K562 (cell line): ENCODE data around the gene CASR. TPM values are rescaled to one million over a fixed set of nuclear protein-coding genes. Genes with fewer than 3 reads are reported as not detected.

Experiments
- ATAC-seq: fragments of 200-7000 bp; cut with Tn5 transposase; 3 replicates; pipeline ENCODE4 v1.9.1; 2020; ENCODE audit warnings: moderate library complexity
- BruUV-seq: library from RNA; stranded (reverse); fragments of 400-500 nt; replicated peaks from 2 replicates; lab custom pipeline; 2021; lab: Mats Ljungman, UMichigan
- CTCF ChIA-PET: fragments of 300-600 bp; formaldehyde crosslinking; extraction: SDS; loops from one replicate; lab custom pipeline; 2021; ENCODE audit warnings: low intra/inter-chr PET ratio; lab: Yijun Ruan, JAX
- POLR2A ChIA-PET: fragments of 300-600, 350-650 bp; sonication (Branson Sonifier 250); formaldehyde crosslinking; extraction: SDS; loops from one replicate; lab custom pipeline; 2021; ENCODE audit warnings: antibody characterized with exemption, inconsistent platforms; lab: Yijun Ruan, JAX
- DNase-seq, 4 experiments: peaks; one replicate each; pipeline versions ENCODE4 v3.0.0 to v3.0.0-alpha.2; 2011 to 2018; ENCODE audit warnings: low spot score in 3 of 4, mixed read lengths in 3 of 4; ENCODE audit errors: extremely low read depth in 1 of 4
- FAIRE-seq: peaks from 2 replicates; lab custom pipeline; 2011; peaks lifted over from hg19 to GRCh38; lab: Jason Lieb, UNC
- H2AFZ ChIP-seq: 2 replicates; pipeline ENCODE4 v1.6.0; 2011; ENCODE audit warnings: low read depth, low read length, control low read depth, inconsistent platforms
- H3K27ac ChIP-seq: fragments of 200-600 bp; 3 replicates; pipeline ENCODE4 v1.8.0; 2011; ENCODE audit warnings: low read depth, mild to moderate bottlenecking, control low read depth, inconsistent platforms, low read length, moderate library complexity, mixed read lengths; ENCODE audit errors: extremely low read depth
- H3K27me3 ChIP-seq, 2 experiments: fragments of 300-600 bp in 1 of 2; 2 replicates in 1 of 2; 3 replicates in 1 of 2; pipeline versions ENCODE4 v1.6.0 to v1.8.0; 2011; ENCODE audit warnings: inconsistent platforms in 2 of 2, low read length in 2 of 2, mild to moderate bottlenecking in 1 of 2, mixed read lengths in 1 of 2, moderate library complexity in 1 of 2; ENCODE audit not compliant: control insufficient read depth in 2 of 2, insufficient read depth in 2 of 2
- H3K36me3 ChIP-seq: fragments of 300-600 bp; 3 replicates; pipeline ENCODE4 v1.8.0; 2011; ENCODE audit warnings: mild to moderate bottlenecking, low read length, inconsistent platforms; ENCODE audit not compliant: control insufficient read depth, insufficient read depth
- H3K4me1 ChIP-seq, 2 experiments: fragments of 200-600 bp in 1 of 2; replicated peaks in 1 of 2; 2 replicates in 1 of 2; 3 replicates in 1 of 2; pipeline versions ENCODE4 v1.5.1 to v1.8.0; 2011; ENCODE audit warnings: inconsistent platforms in 2 of 2, low read length in 2 of 2, mild to moderate bottlenecking in 1 of 2, mixed read lengths in 1 of 2, moderate library complexity in 1 of 2; ENCODE audit not compliant: control insufficient read depth in 2 of 2, insufficient read depth in 2 of 2
- H3K4me2 ChIP-seq: 2 replicates; pipeline ENCODE4 v1.6.1; 2011; ENCODE audit warnings: low read length, control low read depth, inconsistent platforms, mixed read lengths; ENCODE audit not compliant: insufficient read depth
- H3K4me3 ChIP-seq: fragments of 200-600 bp; sonication (generic), shearing (Covaris generic); 2 replicates; pipeline ENCODE4 v1.5.1; 2016; ENCODE audit warnings: control low read depth, inconsistent platforms
- H3K79me2 ChIP-seq: fragments of 200-600 bp; 3 replicates; pipeline ENCODE4 v1.8.0; 2011; ENCODE audit warnings: low read length, inconsistent platforms; ENCODE audit not compliant: control insufficient read depth, insufficient read depth
- H3K9ac ChIP-seq, 2 experiments: 2 replicates each; pipeline versions ENCODE4 v1.6.0 to v1.6.1; 2011; ENCODE audit warnings: low read depth in 2 of 2, low read length in 2 of 2, control low read depth in 1 of 2, inconsistent platforms in 1 of 2, mild to moderate bottlenecking in 1 of 2, mixed read lengths in 1 of 2; ENCODE audit not compliant: insufficient read depth in 1 of 2
- H3K9me1 ChIP-seq: one replicate; pipeline ENCODE4 v1.6.0; 2011; ENCODE audit warnings: inconsistent platforms, mild to moderate bottlenecking, low read length, moderate library complexity; ENCODE audit not compliant: control insufficient read depth, insufficient read depth
- H3K9me3 ChIP-seq: replicated peaks from 2 replicates; pipeline ENCODE4 v1.5.1; 2011; ENCODE audit warnings: low read depth, low read length, inconsistent platforms; ENCODE audit not compliant: control insufficient read depth, insufficient read depth
- H4K20me1 ChIP-seq: replicated peaks from 2 replicates; pipeline ENCODE4 v1.6.1; 2011; ENCODE audit warnings: low read length, inconsistent platforms, mixed read lengths; ENCODE audit not compliant: control insufficient read depth, insufficient read depth
- CEBPB ChIP-seq: fragments of 450-650 bp; IDR thresholded peaks from 2 replicates; pipeline ENCODE4 v1.6.1; 2016; ENCODE audit warnings: missing genetic modification characterization, missing compliant biosample characterization
- CTCFL ChIP-seq: IDR thresholded peaks from 2 replicates; pipeline ENCODE4 v1.6.1; 2011; ENCODE audit warnings: borderline replicate concordance, low read depth, mild to moderate bottlenecking, moderate library complexity, low read length; ENCODE audit not compliant: insufficient read depth, poor library complexity, severe bottlenecking
- E2F5 ChIP-seq: sonication (generic); formaldehyde crosslinking; IDR thresholded peaks from 2 replicates; pipeline ENCODE4 v1.8.0; 2022; ENCODE audit warnings: mild to moderate bottlenecking, missing genetic modification reagents
- NFXL1 ChIP-seq: fragments of 450-650 bp; formaldehyde crosslinking; IDR thresholded peaks from 2 replicates; pipeline ENCODE4 v1.4.0; 2021; ENCODE audit warnings: mild to moderate bottlenecking
- NR3C1 ChIP-seq: sonication (generic); formaldehyde crosslinking; IDR thresholded peaks from 2 replicates; pipeline ENCODE4 v1.8.1; 2022; ENCODE audit warnings: missing genetic modification reagents
- PCBP1 ChIP-seq: fragments of 200-400 bp; formaldehyde crosslinking; IDR thresholded peaks from 2 replicates; pipeline ENCODE4 v1.6.1; 2018; ENCODE audit warnings: mild to moderate bottlenecking, low read depth, low read length; ENCODE audit not compliant: poor library complexity, severe bottlenecking
- PURB ChIP-seq: sonication (generic); formaldehyde crosslinking; IDR thresholded peaks from 2 replicates; pipeline ENCODE4 v1.9.0; 2021; ENCODE audit warnings: low read depth, mild to moderate bottlenecking, missing genetic modification reagents
- RBM15 ChIP-seq: fragments of 200-400 bp; formaldehyde crosslinking; IDR thresholded peaks from 2 replicates; pipeline ENCODE4 v1.6.1; 2018; ENCODE audit warnings: mild to moderate bottlenecking, low read length, moderate library complexity; ENCODE audit not compliant: insufficient read depth
- RCOR1 ChIP-seq, 2 experiments: IDR thresholded peaks; 2 replicates each; pipeline ENCODE4 v1.6.1; 2012; ENCODE audit warnings: low read depth in 2 of 2, low read length in 2 of 2, borderline replicate concordance in 1 of 2, improper control_type of control experiment in 1 of 2
- SMARCA4 ChIP-seq: fragments of 450-650 bp; IDR thresholded peaks from 2 replicates; pipeline ENCODE4 v1.6.1; 2016
- SMARCA5 ChIP-seq: fragments of 450-650 bp; IDR thresholded peaks from 2 replicates; pipeline ENCODE4 v1.6.1; 2016
- ZC3H8 ChIP-seq: fragments of 450-650 bp; IDR thresholded peaks from 2 replicates; pipeline ENCODE4 v1.6.1; 2017
- ZNF12 ChIP-seq: sonication (generic); formaldehyde crosslinking; IDR thresholded peaks from 2 replicates; pipeline ENCODE4 v1.4.0; 2020; ENCODE audit warnings: mild to moderate bottlenecking, missing genetic modification reagents
- ZNF232 ChIP-seq: sonication (generic); formaldehyde crosslinking; IDR thresholded peaks from 2 replicates; pipeline ENCODE4 v1.8.0; 2022; ENCODE audit warnings: mild to moderate bottlenecking, missing genetic modification reagents
- ZSCAN32 ChIP-seq: fragments of 450-650 bp; formaldehyde crosslinking; IDR thresholded peaks from 2 replicates; pipeline ENCODE4 v1.4.0; 2020; ENCODE audit warnings: mild to moderate bottlenecking, moderate library complexity
- WGBS: fragments of 100-300 bp; shearing (Covaris generic); methylation state at CpG from one replicate; pipeline ENCODE4 v1.1.6; 2016; ENCODE audit warnings: low coverage, mixed read lengths; ENCODE audit not compliant: insufficient coverage; ENCODE audit errors: missing lambda C conversion rate; 5-methylcytosine and 5-hydroxymethylcytosine counted together
- in situ Hi-C: fragments of 300-500 bp; cut with MboI; formaldehyde crosslinking; loops from 4 replicates; pipeline ENCODE4 v1.15.0; 2018; ENCODE audit warnings: inconsistent platforms, mixed read lengths
- intact Hi-C: fragments of 100-400 bp; cut with micrococcal nuclease; formaldehyde crosslinking; loops from 2 replicates; pipeline ENCODE4 v1.14.2; 2022
- polyA plus RNA-seq, 8 experiments: library from polyadenylated mRNA; depleted of rRNA in 4 of 8; stranded (reverse) in 5 of 8; unstranded in 3 of 8; fragments of >200 nt; fragmentation: Nextera tagmentation in 2 of 8; fragmentation: Illumina TruSeq in 1 of 8; extraction: Ambion mirVana in 2 of 8; extraction: Trizol in 1 of 8; gene quantifications; 2 replicates each; pipeline versions ENCODE4 v1.2.1 to v1.2.3, GENCODE V29; 2011 to 2014; ENCODE audit warnings: inconsistent platforms in 1 of 8, missing spikeins in 1 of 8
- total RNA-seq, 7 experiments: library from RNA; depleted of rRNA in 6 of 7; stranded (reverse); fragments of >200 nt in 6 of 7; fragmentation: Illumina TruSeq in 2 of 7; extraction: Trizol in 2 of 7; gene quantifications; 2 replicates each; pipeline versions ENCODE4 v1.2.1 to v1.2.3, GENCODE V29; 2011 to 2021; ENCODE audit warnings: low replicate concordance in 1 of 7
- TF ChIP-seq, protein P1 (sequence below): fragments of 150-350 bp; IDR thresholded peaks from 2 replicates; pipeline ENCODE4 v1.6.1; 2014; ENCODE audit warnings: low read depth, mild to moderate bottlenecking, low read length, borderline replicate concordance
- TF ChIP-seq, protein P2 (sequence below): sonication (generic); formaldehyde crosslinking; IDR thresholded peaks from 2 replicates; pipeline ENCODE4 v1.8.1; 2023; ENCODE audit warnings: mild to moderate bottlenecking, missing genetic modification reagents, moderate library complexity

Gene CASR
- total and polyA plus RNA-seq, 9 of the 15 experiments (the other 6 are each of a cell fraction or from before 2014, with no cell fraction given) = not detected

DNA sequence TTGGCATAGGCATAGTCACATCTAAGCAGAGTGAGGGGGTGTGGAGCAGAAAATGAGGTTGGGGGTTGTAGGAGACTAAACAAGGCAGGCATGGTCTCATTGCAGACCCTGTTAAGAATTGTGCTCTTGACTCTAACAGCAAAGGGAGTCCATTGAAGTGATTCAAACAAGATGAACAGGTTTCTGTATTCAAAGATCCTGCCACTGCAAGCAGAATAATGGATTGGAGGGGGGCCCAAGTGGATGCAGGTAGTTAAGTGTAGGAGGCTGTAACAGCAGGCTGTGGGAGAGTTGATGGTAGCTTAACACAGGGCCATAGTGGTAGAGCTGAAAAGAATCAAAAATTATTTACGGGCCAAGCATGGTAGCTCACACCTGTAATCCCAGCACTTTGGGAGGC lies 34.4 kb downstream of the CASR start:
- ChIA-PET POLR2A (no interaction called here), CTCF (no interaction called here)
- 0% methylated on average over 1 of the region's 1 CpG for WGBS
- H3K79me2 ChIP-seq = no peaks in the 10 kb centered on the region
- H3K4me3 ChIP-seq = no peak overlapping the region
- H3K27ac ChIP-seq = no peak overlapping the region
- in situ Hi-C loops = no loop called here
- FAIRE-seq (no peak), DNase-seq (no peak), ATAC-seq (no peak)
- H3K9me1 ChIP-seq = no peaks in the 10 kb centered on the region
- no peaks in the 10 kb centered on the region for H3K36me3 ChIP-seq
- intact Hi-C loops = no loop called here
- BruUV-seq = no TSS peak
- no peak overlapping the region for H2AFZ ChIP-seq
- no peak overlapping the region for H3K9ac ChIP-seq
- H3K4me2 ChIP-seq = no peak overlapping the region
- H3K27me3 ChIP-seq = no peaks in the 10 kb centered on the region; a peak in 1 of 5 replicates
- H3K9me3 ChIP-seq = no peaks in the 10 kb centered on the region
- no peaks in the 10 kb centered on the region for H3K4me1 ChIP-seq
- no peaks in the 10 kb centered on the region for H4K20me1 ChIP-seq
- TF ChIP-seq PURB (no peak), NR3C1 (CRISPR knock-in tag) (no peak), CEBPB (no peak), ZSCAN32 (CRISPR knock-in tag) (no peak), CTCFL (no peak), PCBP1 (no peak), RCOR1 (IDR thresholded peaks at IDR 0.05; ENCODE audit: borderline replicate concordance in 1 of 2, low read depth in 2 of 2, low read length in 2 of 2) (no peak), ZNF232 (no peak), ZC3H8 (no peak), ZNF12 (CRISPR knock-in tag) (no peak), RBM15 (no peak), SMARCA4 (no peak), NFXL1 (CRISPR knock-in tag) (no peak), SMARCA5 (no peak), E2F5 (CRISPR knock-in tag) (no peak)
- TF ChIP-seq, protein P1, sequence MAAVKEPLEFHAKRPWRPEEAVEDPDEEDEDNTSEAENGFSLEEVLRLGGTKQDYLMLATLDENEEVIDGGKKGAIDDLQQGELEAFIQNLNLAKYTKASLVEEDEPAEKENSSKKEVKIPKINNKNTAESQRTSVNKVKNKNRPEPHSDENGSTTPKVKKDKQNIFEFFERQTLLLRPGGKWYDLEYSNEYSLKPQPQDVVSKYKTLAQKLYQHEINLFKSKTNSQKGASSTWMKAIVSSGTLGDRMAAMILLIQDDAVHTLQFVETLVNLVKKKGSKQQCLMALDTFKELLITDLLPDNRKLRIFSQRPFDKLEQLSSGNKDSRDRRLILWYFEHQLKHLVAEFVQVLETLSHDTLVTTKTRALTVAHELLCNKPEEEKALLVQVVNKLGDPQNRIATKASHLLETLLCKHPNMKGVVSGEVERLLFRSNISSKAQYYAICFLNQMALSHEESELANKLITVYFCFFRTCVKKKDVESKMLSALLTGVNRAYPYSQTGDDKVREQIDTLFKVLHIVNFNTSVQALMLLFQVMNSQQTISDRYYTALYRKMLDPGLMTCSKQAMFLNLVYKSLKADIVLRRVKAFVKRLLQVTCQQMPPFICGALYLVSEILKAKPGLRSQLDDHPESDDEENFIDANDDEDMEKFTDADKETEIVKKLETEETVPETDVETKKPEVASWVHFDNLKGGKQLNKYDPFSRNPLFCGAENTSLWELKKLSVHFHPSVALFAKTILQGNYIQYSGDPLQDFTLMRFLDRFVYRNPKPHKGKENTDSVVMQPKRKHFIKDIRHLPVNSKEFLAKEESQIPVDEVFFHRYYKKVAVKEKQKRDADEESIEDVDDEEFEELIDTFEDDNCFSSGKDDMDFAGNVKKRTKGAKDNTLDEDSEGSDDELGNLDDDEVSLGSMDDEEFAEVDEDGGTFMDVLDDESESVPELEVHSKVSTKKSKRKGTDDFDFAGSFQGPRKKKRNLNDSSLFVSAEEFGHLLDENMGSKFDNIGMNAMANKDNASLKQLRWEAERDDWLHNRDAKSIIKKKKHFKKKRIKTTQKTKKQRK = no peak
- TF ChIP-seq, protein P2, sequence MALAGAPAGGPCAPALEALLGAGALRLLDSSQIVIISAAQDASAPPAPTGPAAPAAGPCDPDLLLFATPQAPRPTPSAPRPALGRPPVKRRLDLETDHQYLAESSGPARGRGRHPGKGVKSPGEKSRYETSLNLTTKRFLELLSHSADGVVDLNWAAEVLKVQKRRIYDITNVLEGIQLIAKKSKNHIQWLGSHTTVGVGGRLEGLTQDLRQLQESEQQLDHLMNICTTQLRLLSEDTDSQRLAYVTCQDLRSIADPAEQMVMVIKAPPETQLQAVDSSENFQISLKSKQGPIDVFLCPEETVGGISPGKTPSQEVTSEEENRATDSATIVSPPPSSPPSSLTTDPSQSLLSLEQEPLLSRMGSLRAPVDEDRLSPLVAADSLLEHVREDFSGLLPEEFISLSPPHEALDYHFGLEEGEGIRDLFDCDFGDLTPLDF (CRISPR knock-in tag) = no peak
